ENCODE results near the gene MFRP. TPM values are rescaled to one million over a fixed set of nuclear protein-coding genes. Genes with fewer than 3 reads are reported as not detected.

The MFRP gene
- total and polyA plus RNA-seq, 9 donors = not detected

Other genes with a start within 250 kb of the MFRP start
- gene DPAGT1, start 244.9 kb downstream of the MFRP start, total RNA-seq = 11.8 TPM
- 10 to 100 TPM; 23.9 to 35.0 (median 30.4) TPM for gene DPAGT1, start 244.9 kb downstream of the MFRP start, polyA plus RNA-seq (ENCODE audit: insufficient read depth in 1 of 8, insufficient read length in 8 of 8, low replicate concordance in 1 of 8)
- 4.3 TPM for gene C2CD2L, start 239.4 kb downstream of the MFRP start, total RNA-seq
- gene C2CD2L, start 239.4 kb downstream of the MFRP start, polyA plus RNA-seq (ENCODE audit: insufficient read depth in 1 of 8, insufficient read length in 8 of 8, low replicate concordance in 1 of 8) = 1 to 10 TPM; 6.6 to 9.4 (median 7.6) TPM
- 15.5 TPM for gene HINFP, start 225.1 kb downstream of the MFRP start, total RNA-seq
- gene HINFP, start 225.1 kb downstream of the MFRP start, polyA plus RNA-seq (ENCODE audit: insufficient read depth in 1 of 8, insufficient read length in 8 of 8, low replicate concordance in 1 of 8) = 10 to 100 TPM; 17.0 to 22.8 (median 17.5) TPM
- gene ABCG4, start 197.7 kb downstream of the MFRP start, total RNA-seq = 0.13 TPM
- under 1 TPM; 0.18 to 0.60 (median 0.28) TPM for gene ABCG4, start 197.7 kb downstream of the MFRP start, polyA plus RNA-seq (ENCODE audit: insufficient read depth in 1 of 8, insufficient read length in 8 of 8, low replicate concordance in 1 of 8)
- gene NLRX1, start 178.0 kb downstream of the MFRP start, total RNA-seq = 10.2 TPM
- gene NLRX1, start 178.0 kb downstream of the MFRP start, polyA plus RNA-seq (ENCODE audit: insufficient read depth in 1 of 8, insufficient read length in 8 of 8, low replicate concordance in 1 of 8) = 10 to 100 TPM; 10.5 to 13.8 (median 11.9) TPM
- 0.09 TPM for gene NHERF4, start 161.2 kb downstream of the MFRP start, total RNA-seq
- 1 to 10 TPM in 1 of 8 donors, under 1 TPM in 5, not detected in 2; 0.05 to 2.3 (median 0.10) TPM for gene NHERF4, start 161.2 kb downstream of the MFRP start, polyA plus RNA-seq (ENCODE audit: insufficient read depth in 1 of 8, insufficient read length in 8 of 8, low replicate concordance in 1 of 8)
- gene CBL, start 140.4 kb downstream of the MFRP start, total RNA-seq = 6.0 TPM
- 10 to 100 TPM in 6 of 8 donors, 1 to 10 TPM in 2; 8.7 to 15.0 (median 11.9) TPM for gene CBL, start 140.4 kb downstream of the MFRP start, polyA plus RNA-seq (ENCODE audit: insufficient read depth in 1 of 8, insufficient read length in 8 of 8, low replicate concordance in 1 of 8)
- 146 TPM for gene MCAM, start 29.6 kb downstream of the MFRP start, total RNA-seq
- gene MCAM, start 29.6 kb downstream of the MFRP start, polyA plus RNA-seq (ENCODE audit: insufficient read depth in 1 of 8, insufficient read length in 8 of 8, low replicate concordance in 1 of 8) = 100 to 1,000 TPM; 167 to 231 (median 208) TPM
- gene RNF26, start 12.2 kb downstream of the MFRP start, total RNA-seq = 3.0 TPM
- gene RNF26, start 12.2 kb downstream of the MFRP start, polyA plus RNA-seq (ENCODE audit: insufficient read depth in 1 of 8, insufficient read length in 8 of 8, low replicate concordance in 1 of 8) = 10 to 100 TPM; 13.3 to 22.1 (median 18.4) TPM
- gene C1QTNF5, start 5.8 kb downstream of the MFRP start, total RNA-seq = 34.9 TPM
- 10 to 100 TPM; 20.3 to 41.9 (median 35.3) TPM for gene C1QTNF5, start 5.8 kb downstream of the MFRP start, polyA plus RNA-seq (ENCODE audit: insufficient read depth in 1 of 8, insufficient read length in 8 of 8, low replicate concordance in 1 of 8)
- gene USP2, start 35.0 kb upstream of the MFRP start, total RNA-seq = 8.3 TPM
- gene USP2, start 35.0 kb upstream of the MFRP start, polyA plus RNA-seq (ENCODE audit: insufficient read depth in 1 of 8, insufficient read length in 8 of 8, low replicate concordance in 1 of 8) = 10 to 100 TPM; 31.5 to 53.3 (median 37.9) TPM
- gene THY1, start 76.5 kb upstream of the MFRP start, total RNA-seq = 161 TPM
- gene THY1, start 76.5 kb upstream of the MFRP start, polyA plus RNA-seq (ENCODE audit: insufficient read depth in 1 of 8, insufficient read length in 8 of 8, low replicate concordance in 1 of 8) = 100 to 1,000 TPM in 7 of 8 donors, 10 to 100 TPM in 1; 89.3 to 202 (median 157) TPM

Data from muscle of leg (tissue), 9 donors.